A673 (cell line): ENCODE data around the gene TGFBR1. TPM values are rescaled to one million over a fixed set of nuclear protein-coding genes. Genes with fewer than 3 reads are reported as not detected.

Experiments
- BruUV-seq: library from RNA; stranded (reverse); fragments of 400-500 nt; replicated peaks from 2 replicates; lab custom pipeline; 2021; lab: Mats Ljungman, UMichigan
- CTCF ChIA-PET: fragments of 300-600 bp; sonication (Branson Sonifier 250); formaldehyde crosslinking; loops from one replicate; lab custom pipeline; 2022; ENCODE audit warnings: antibody characterized with exemption; lab: Charles Lee
- POLR2A ChIA-PET: fragments of 300-600 bp; sonication (Branson Sonifier 250); formaldehyde crosslinking; loops from one replicate; lab custom pipeline; 2022; ENCODE audit warnings: antibody characterized with exemption; ENCODE audit not compliant: low non-redundant PET; lab: Charles Lee
- DNase-seq: peaks from one replicate; pipeline ENCODE4 v3.0.0-alpha.2; 2015; ENCODE audit warnings: low spot score
- H3K27ac ChIP-seq: fragments of 200-600 bp; sonication (generic); 2 replicates; pipeline ENCODE4 v1.5.1; 2016; ENCODE audit warnings: mixed run types, low read depth, mild to moderate bottlenecking, mixed read lengths, antibody characterized with exemption, low read length; ENCODE audit not compliant: poor library complexity, severe bottlenecking
- H3K27me3 ChIP-seq: fragments of 200-600 bp; sonication (generic); replicated peaks from 2 replicates; pipeline ENCODE4 v1.6.1; 2017; ENCODE audit warnings: mixed run types, low read depth, mild to moderate bottlenecking, mixed read lengths, antibody characterized with exemption, low read length; ENCODE audit not compliant: insufficient read depth, poor library complexity
- H3K36me3 ChIP-seq: fragments of 200-600 bp; sonication (generic); 2 replicates; pipeline ENCODE4 v1.6.1; 2016; ENCODE audit warnings: mixed run types, mild to moderate bottlenecking, mixed read lengths, antibody characterized with exemption, low read length; ENCODE audit not compliant: insufficient read depth, poor library complexity, severe bottlenecking
- H3K4me1 ChIP-seq: fragments of 200-600 bp; sonication (generic); 2 replicates; pipeline ENCODE4 v1.6.1; 2017; ENCODE audit warnings: mixed run types, mild to moderate bottlenecking, mixed read lengths, antibody characterized with exemption, low read length; ENCODE audit not compliant: insufficient read depth, poor library complexity, severe bottlenecking
- H3K4me3 ChIP-seq: fragments of 200-600 bp; sonication (generic); 2 replicates; pipeline ENCODE4 v1.5.1; 2016; ENCODE audit warnings: low read depth, mixed run types, mild to moderate bottlenecking, mixed read lengths, low read length; ENCODE audit not compliant: poor library complexity, severe bottlenecking
- H3K9me3 ChIP-seq: fragments of 200-600 bp; sonication (generic); 2 replicates; pipeline ENCODE4 v1.6.1; 2016; ENCODE audit warnings: mixed run types, low read depth, mild to moderate bottlenecking, mixed read lengths, antibody characterized with exemption, low read length; ENCODE audit not compliant: poor library complexity, severe bottlenecking
- EZH2 ChIP-seq: fragments of 200-600 bp; sonication (generic); IDR thresholded peaks from 2 replicates; pipeline ENCODE4 v1.6.1; 2017; ENCODE audit warnings: borderline replicate concordance, low read depth, mild to moderate bottlenecking, mixed read lengths, antibody characterized with exemption, low read length; ENCODE audit not compliant: poor library complexity, severe bottlenecking
- intact Hi-C: fragments of 100-400 bp; cut with micrococcal nuclease; formaldehyde crosslinking; loops from one replicate; pipeline ENCODE4 v1.10.0; 2022; ENCODE audit not compliant: unreplicated experiment
- total RNA-seq: library from RNA; stranded (reverse); gene quantifications from 2 replicates; pipeline ENCODE4 v1.2.3, GENCODE V29; 2021
- TF ChIP-seq, protein P1 (sequence below): fragments of 300-800, 200-600 bp; sonication (generic); conservative IDR thresholded peaks from 2 replicates; pipeline ENCODE4 v1.5.1; 2017; ENCODE audit warnings: low read depth, mild to moderate bottlenecking, antibody characterized with exemption, low read length, moderate library complexity, mixed read lengths

Gene TGFBR1
- total RNA-seq, 1 experiment from 2014 or later, result 3.5 TPM

DNA sequence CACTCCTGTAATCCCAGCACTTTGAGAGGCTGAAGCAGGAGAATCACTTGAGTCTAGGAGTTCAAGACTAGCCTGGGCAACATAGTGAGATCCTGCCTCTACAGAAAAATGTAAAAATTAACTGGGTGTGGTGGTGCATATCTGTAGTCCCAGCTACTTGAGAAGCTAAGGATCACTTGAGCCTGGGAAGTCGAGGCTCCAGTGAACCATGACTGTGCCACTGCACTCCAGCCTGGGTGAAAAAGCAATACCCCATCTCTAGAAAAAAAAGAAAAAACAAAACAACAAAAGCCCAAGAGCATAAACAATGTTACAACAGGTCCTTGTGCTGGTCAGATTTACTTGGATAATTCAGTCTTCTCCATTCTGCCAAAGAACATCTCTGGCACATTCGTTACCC, 44.3 kb upstream of the TGFBR1 start:
- intact Hi-C loops, result no loop called here
- TF ChIP-seq, protein P1, sequence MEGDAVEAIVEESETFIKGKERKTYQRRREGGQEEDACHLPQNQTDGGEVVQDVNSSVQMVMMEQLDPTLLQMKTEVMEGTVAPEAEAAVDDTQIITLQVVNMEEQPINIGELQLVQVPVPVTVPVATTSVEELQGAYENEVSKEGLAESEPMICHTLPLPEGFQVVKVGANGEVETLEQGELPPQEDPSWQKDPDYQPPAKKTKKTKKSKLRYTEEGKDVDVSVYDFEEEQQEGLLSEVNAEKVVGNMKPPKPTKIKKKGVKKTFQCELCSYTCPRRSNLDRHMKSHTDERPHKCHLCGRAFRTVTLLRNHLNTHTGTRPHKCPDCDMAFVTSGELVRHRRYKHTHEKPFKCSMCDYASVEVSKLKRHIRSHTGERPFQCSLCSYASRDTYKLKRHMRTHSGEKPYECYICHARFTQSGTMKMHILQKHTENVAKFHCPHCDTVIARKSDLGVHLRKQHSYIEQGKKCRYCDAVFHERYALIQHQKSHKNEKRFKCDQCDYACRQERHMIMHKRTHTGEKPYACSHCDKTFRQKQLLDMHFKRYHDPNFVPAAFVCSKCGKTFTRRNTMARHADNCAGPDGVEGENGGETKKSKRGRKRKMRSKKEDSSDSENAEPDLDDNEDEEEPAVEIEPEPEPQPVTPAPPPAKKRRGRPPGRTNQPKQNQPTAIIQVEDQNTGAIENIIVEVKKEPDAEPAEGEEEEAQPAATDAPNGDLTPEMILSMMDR, result no peak
- TF ChIP-seq EZH2, result no peak
- no peak overlapping the region for H3K4me3 ChIP-seq
- POLR2A ChIA-PET, result no interaction called here
- H3K36me3 ChIP-seq, result no peaks in the 10 kb centered on the region
- no peak overlapping the region for H3K27ac ChIP-seq
- CTCF ChIA-PET, result no interaction called here
- no peak for DNase-seq
- no peaks in the 10 kb centered on the region for H3K9me3 ChIP-seq
- peaks cover 16% of the 10 kb centered on the region for H3K27me3 ChIP-seq
- H3K4me1 ChIP-seq, result no peaks in the 10 kb centered on the region
- no TSS peak for BruUV-seq

DNA sequence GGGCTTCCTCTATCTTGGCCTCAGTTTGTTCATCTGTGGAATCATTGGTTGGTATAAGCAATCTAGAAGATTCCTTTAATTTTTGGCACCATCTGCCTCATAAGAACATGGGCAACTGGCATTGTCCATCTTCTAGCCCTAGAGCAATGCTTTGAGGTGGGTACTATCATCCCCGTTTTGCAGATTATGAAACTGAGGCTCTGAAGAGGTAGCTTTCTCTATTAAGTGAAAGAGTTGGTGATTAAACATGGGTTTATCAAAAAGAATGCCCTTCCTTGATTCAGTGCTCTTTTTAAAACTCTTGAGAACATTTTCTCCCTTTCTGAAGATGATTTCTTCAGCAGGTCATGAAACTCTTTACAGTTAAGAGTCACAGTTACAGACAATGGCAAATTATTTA, 42.4 kb upstream of the TGFBR1 start:
- DNase-seq, result no peak
- no TSS peak for BruUV-seq
- H3K4me1 ChIP-seq, result no peaks in the 10 kb centered on the region
- no peaks in the 10 kb centered on the region for H3K36me3 ChIP-seq
- peaks cover 16% of the 10 kb centered on the region for H3K27me3 ChIP-seq
- TF ChIP-seq, protein P1, result no peak
- no peak for TF ChIP-seq EZH2
- ChIA-PET POLR2A (no interaction called here), CTCF (no interaction called here)
- no peak overlapping the region for H3K27ac ChIP-seq
- H3K9me3 ChIP-seq, result no peaks in the 10 kb centered on the region
- intact Hi-C loops, result no loop called here
- no peak overlapping the region for H3K4me3 ChIP-seq

DNA sequence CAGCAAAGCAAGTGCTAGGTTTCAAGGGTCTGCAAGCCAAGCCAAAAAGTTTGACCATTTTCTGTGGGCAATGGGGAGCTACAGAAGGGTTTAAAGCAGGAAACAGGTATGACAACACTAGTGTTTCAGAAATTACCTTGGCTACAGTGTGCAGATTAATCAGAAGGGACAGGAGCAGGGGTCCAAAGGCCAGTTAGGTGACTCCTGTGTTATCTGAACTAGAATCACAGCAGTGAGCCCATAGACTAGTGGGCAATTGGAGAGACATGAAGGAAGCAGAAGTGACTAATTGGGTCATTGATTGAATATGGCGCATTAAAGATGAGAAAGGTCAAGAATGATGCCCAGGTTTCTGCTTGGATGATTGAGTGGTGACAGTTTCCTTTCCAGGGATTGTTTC, 41.4 kb upstream of the TGFBR1 start:
- H3K4me3 ChIP-seq, result no peak overlapping the region
- no peak for DNase-seq
- H3K36me3 ChIP-seq, result no peaks in the 10 kb centered on the region
- no peak for TF ChIP-seq EZH2
- TF ChIP-seq, protein P1, result no peak
- no peaks in the 10 kb centered on the region for H3K9me3 ChIP-seq
- peaks cover 16% of the 10 kb centered on the region for H3K27me3 ChIP-seq
- CTCF ChIA-PET, result no interaction called here
- H3K27ac ChIP-seq, result no peak overlapping the region
- BruUV-seq, result no TSS peak
- POLR2A ChIA-PET, result no interaction called here
- no peaks in the 10 kb centered on the region for H3K4me1 ChIP-seq
- intact Hi-C loops, result no loop called here
